CD8-positive, alpha-beta memory T cell (primary cell): Measurements from ENCODE around the gene TUBGCP5. TPM values are rescaled to one million over a fixed set of nuclear protein-coding genes. Genes with fewer than 3 reads are reported as not detected.
"Not testable (repeated sequence)": the region's sequence is repeated elsewhere in the genome, so short reads cannot be mapped to it uniquely, and the experiment has no call there.

ENCODE experiments used
- CTCF ChIA-PET: fragments of 350-600 bp; sonication (Branson Sonifier 250); formaldehyde crosslinking; loops from one replicate; lab custom pipeline; 2021; ENCODE audit warnings: antibody characterized with exemption; lab: Charles Lee
- POLR2A ChIA-PET: fragments of 350-600 bp; sonication (Branson Sonifier 250); formaldehyde crosslinking; loops from one replicate; lab custom pipeline; 2021; ENCODE audit warnings: antibody characterized with exemption; lab: Charles Lee
- DNase-seq, 5 donors: peaks; one replicate each; pipeline versions ENCODE4 v3.0.0 to v3.0.0-alpha.2; 2020 to 2022; ENCODE audit warnings: mixed read lengths in 1 of 5
- H3K27ac ChIP-seq: one replicate; pipeline ENCODE4 v1.7.0; 2013; ENCODE audit warnings: low read depth, mild to moderate bottlenecking, low read length, moderate library complexity
- H3K27me3 ChIP-seq: 2 replicates; pipeline ENCODE4 v1.7.0; 2013; ENCODE audit warnings: low read length, mild to moderate bottlenecking; ENCODE audit not compliant: insufficient read depth, poor library complexity, severe bottlenecking
- H3K36me3 ChIP-seq: 2 replicates; pipeline ENCODE4 v1.7.0; 2013; ENCODE audit warnings: mild to moderate bottlenecking, low read length, moderate library complexity; ENCODE audit not compliant: insufficient read depth
- H3K4me1 ChIP-seq: 2 replicates; pipeline ENCODE4 v1.7.0; 2013; ENCODE audit warnings: mild to moderate bottlenecking, low read length, moderate library complexity; ENCODE audit not compliant: insufficient read depth
- H3K4me3 ChIP-seq: 2 replicates; pipeline ENCODE4 v1.7.0; 2013; ENCODE audit warnings: mild to moderate bottlenecking, low read length
- H3K9me3 ChIP-seq: 2 replicates; pipeline ENCODE4 v1.7.0; 2013; ENCODE audit warnings: mild to moderate bottlenecking, low read length
- H3K27ac Mint-ChIP-seq, 8 donors: one replicate each; pipeline ENCODE4 v1.8.0; 2020 to 2021; ENCODE audit warnings: mixed read lengths in 8 of 8, mild to moderate bottlenecking in 6 of 8, inconsistent platforms in 3 of 8, moderate library complexity in 3 of 8
- H3K27me3 Mint-ChIP-seq, 2 donors: one replicate each; pipeline ENCODE4 v1.8.0; 2020 to 2021; ENCODE audit warnings: mixed read lengths in 2 of 2, mild to moderate bottlenecking in 1 of 2, moderate library complexity in 1 of 2
- H3K36me3 Mint-ChIP-seq, 3 donors: one replicate each; pipeline ENCODE4 v1.8.0; 2020 to 2021; ENCODE audit warnings: mixed read lengths in 3 of 3, inconsistent platforms in 1 of 3, mild to moderate bottlenecking in 1 of 3
- H3K4me1 Mint-ChIP-seq, 3 donors: one replicate each; pipeline ENCODE4 v1.8.0; 2020 to 2021; ENCODE audit warnings: mixed read lengths in 3 of 3, inconsistent platforms in 1 of 3, mild to moderate bottlenecking in 1 of 3
- H3K4me3 Mint-ChIP-seq, 7 donors: one replicate each; pipeline ENCODE4 v1.8.0; 2020 to 2021; ENCODE audit warnings: mixed read lengths in 7 of 7, mild to moderate bottlenecking in 6 of 7, moderate library complexity in 4 of 7, inconsistent platforms in 2 of 7
- H3K9me3 Mint-ChIP-seq, 5 donors: one replicate each; pipeline ENCODE4 v1.8.0; 2020 to 2022; ENCODE audit warnings: mixed read lengths in 5 of 5, mild to moderate bottlenecking in 3 of 5, moderate library complexity in 2 of 5, inconsistent platforms in 1 of 5
- polyA plus RNA-seq: library from polyadenylated mRNA; unstranded; fragments of 300-500 nt; fragmentation: Illumina TruSeq; gene quantifications from one replicate; pipeline ENCODE4 v1.2.3, GENCODE V29; 2021
- total RNA-seq, 2 experiments: library from RNA; stranded (reverse); gene quantifications; one replicate each; pipeline ENCODE4 v1.2.3, GENCODE V29; 2021

Gene TUBGCP5
- total and polyA plus RNA-seq, 3 experiments from 2014 or later = 4.4 to 20.0 (median 17.2) TPM

- peak overlapping the region; percentile 65 for H3K27ac ChIP-seq
- POLR2A ChIA-PET = interaction anchor here (0.9 to 1.1 kb wide), 2 partner anchors 200 to 251 kb away, joined by 3 to 4 read pairs; partner anchors contain the start of gene NIPA2
- DNase-seq = no peak
- H3K4me1 ChIP-seq = peaks cover 14% of the 10 kb centered on the region
- H3K9me3 ChIP-seq = no peaks in the 10 kb centered on the region
- no peaks in the 10 kb centered on the region for H3K27me3 ChIP-seq
- Mint-ChIP-seq H3K27me3 (peaks cover 0 to 2% of the 10 kb centered on the region in 2 donors), H3K4me1 (peaks cover 24 to 37% (median 35%) of the 10 kb centered on the region in 3 donors), H3K4me3 (peak overlapping the region; percentile 86 to 98 (median 94)), H3K9me3 (no peaks in the 10 kb centered on the region), H3K36me3 (peaks cover 3 to 26% (median 11%) of the 10 kb centered on the region in 3 donors), H3K27ac (peak overlapping the region; percentile 33 to 95 (median 82))
- CTCF ChIA-PET = interaction anchor here (0.6 to 1.8 kb wide), 3 partner anchors 8 to 195 kb away, joined by 3 to 9 read pairs (median 3); no protein-coding TSS in a partner anchor
- peak overlapping the region; percentile 68 for H3K4me3 ChIP-seq
- H3K36me3 ChIP-seq = no peaks in the 10 kb centered on the region
These were observed 635 bp downstream of the TUBGCP5 start for GRCh38 chr15:23038726-23039142.

GRCh38 chr15:23035964-23036566 lies 3.3 kb downstream of the TUBGCP5 start:
- Mint-ChIP-seq H3K36me3 (peaks cover 3 to 46% (median 15%) of the 10 kb centered on the region in 3 donors), H3K9me3 (no peaks in the 10 kb centered on the region), H3K27me3 (peaks cover 0 to 2% of the 10 kb centered on the region in 2 donors), H3K4me1 (peaks cover 24 to 37% (median 35%) of the 10 kb centered on the region in 3 donors), H3K27ac (no peak overlapping the region), H3K4me3 (peak overlapping the region in 1 of 7 donors; percentile 55)
- CTCF ChIA-PET = interaction anchor here (1.4 kb wide), 1 partner anchor 9 kb away, joined by 5 read pairs; no protein-coding TSS in a partner anchor
- POLR2A ChIA-PET = no interaction called here
- Histone ChIP-seq H3K27me3 (no peaks in the 10 kb centered on the region), H3K4me1 (peaks cover 14% of the 10 kb centered on the region), H3K4me3 (no peak overlapping the region), H3K9me3 (no peaks in the 10 kb centered on the region), H3K36me3 (no peaks in the 10 kb centered on the region), H3K27ac (no peak overlapping the region)
- peak in 4 of 5 donors; percentile 23 to 32 (median 26) for DNase-seq

- no peaks in the 10 kb centered on the region for H3K9me3 ChIP-seq
- DNase-seq = no peak
- no peak overlapping the region for H3K27ac ChIP-seq
- peak overlapping the region in 2 of 8 donors; percentile 42 to 51 for H3K27ac Mint-ChIP-seq
- H3K27me3 ChIP-seq = no peaks in the 10 kb centered on the region
- H3K4me1 Mint-ChIP-seq = peaks cover 17 to 37% (median 28%) of the 10 kb centered on the region in 3 donors
- CTCF ChIA-PET = no interaction called here
- POLR2A ChIA-PET = no interaction called here
- no peak overlapping the region for H3K4me3 ChIP-seq
- H3K4me3 Mint-ChIP-seq = peak overlapping the region in 1 of 7 donors; percentile 33
- H3K36me3 ChIP-seq = peaks cover 5% of the 10 kb centered on the region
- peaks cover 9% of the 10 kb centered on the region for H3K4me1 ChIP-seq
- no peaks in the 10 kb centered on the region for H3K9me3 Mint-ChIP-seq
- H3K27me3 Mint-ChIP-seq = peaks cover 0 to 2% of the 10 kb centered on the region in 2 donors
- peaks cover 3 to 60% (median 16%) of the 10 kb centered on the region in 3 donors for H3K36me3 Mint-ChIP-seq
These were observed 5.4 kb downstream of the TUBGCP5 start for GRCh38 chr15:23033979-23034378.

DNA sequence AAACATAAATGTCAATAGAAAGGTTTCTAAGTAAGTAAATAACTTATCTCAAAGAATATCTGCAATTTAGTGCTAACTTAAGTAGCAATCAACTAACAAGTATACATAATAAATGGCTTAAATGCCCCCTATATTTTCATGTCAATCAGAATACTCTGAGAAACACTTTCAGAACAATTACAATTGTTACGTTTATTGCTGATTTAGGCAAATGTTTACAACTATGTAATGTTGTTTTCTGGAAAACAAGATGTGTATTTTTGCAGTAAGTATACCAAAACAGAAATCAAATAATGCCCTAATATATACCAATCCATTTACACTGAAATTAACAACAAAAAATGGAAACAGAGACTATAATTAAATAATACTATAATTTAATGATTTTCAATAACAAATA lies 13.2 kb downstream of the TUBGCP5 start:
- DNase-seq = no peak
- Mint-ChIP-seq H3K4me1 (no peaks in the 10 kb centered on the region), H3K4me3 (no peak overlapping the region), H3K9me3 (no peaks in the 10 kb centered on the region), H3K27me3 (no peaks in the 10 kb centered on the region), H3K27ac (no peak overlapping the region), H3K36me3 (peaks cover 7 to 83% (median 35%) of the 10 kb centered on the region in 3 donors)
- CTCF ChIA-PET = no interaction called here
- Histone ChIP-seq H3K36me3 (peaks cover 41% of the 10 kb centered on the region), H3K4me3 (no peak overlapping the region), H3K9me3 (no peaks in the 10 kb centered on the region), H3K27ac (no peak overlapping the region), H3K4me1 (no peaks in the 10 kb centered on the region), H3K27me3 (no peaks in the 10 kb centered on the region)
- POLR2A ChIA-PET = no interaction called here

GRCh38 chr15:23022156-23022555 lies 17.2 kb downstream of the TUBGCP5 start:
- no peaks in the 10 kb centered on the region for H3K4me1 ChIP-seq
- ChIA-PET CTCF (no interaction called here), POLR2A (no interaction called here)
- no peaks in the 10 kb centered on the region for H3K27me3 ChIP-seq
- H3K36me3 ChIP-seq = peaks cover 40% of the 10 kb centered on the region
- H3K9me3 ChIP-seq = no peaks in the 10 kb centered on the region
- H3K4me3 Mint-ChIP-seq = no peak overlapping the region
- H3K27me3 Mint-ChIP-seq = no peaks in the 10 kb centered on the region
- H3K27ac ChIP-seq = no peak overlapping the region
- peaks cover 0 to under 1% (median 0%) of the 10 kb centered on the region in 3 donors for H3K4me1 Mint-ChIP-seq
- no peak overlapping the region for H3K4me3 ChIP-seq
- no peak for DNase-seq
- no peak overlapping the region for H3K27ac Mint-ChIP-seq
- H3K9me3 Mint-ChIP-seq = no peaks in the 10 kb centered on the region
- H3K36me3 Mint-ChIP-seq = peaks cover 7 to 80% (median 29%) of the 10 kb centered on the region in 3 donors

- no peak overlapping the region for H3K27ac ChIP-seq
- H3K9me3 ChIP-seq = no peaks in the 10 kb centered on the region
- Mint-ChIP-seq H3K4me1 (peaks cover 0 to 9% (median 5%) of the 10 kb centered on the region in 3 donors), H3K9me3 (no peaks in the 10 kb centered on the region), H3K27ac (no peak overlapping the region), H3K36me3 (peaks cover 6 to 80% (median 19%) of the 10 kb centered on the region in 3 donors), H3K4me3 (no peak overlapping the region), H3K27me3 (no peaks in the 10 kb centered on the region)
- ChIA-PET CTCF (no interaction called here), POLR2A (no interaction called here)
- H3K36me3 ChIP-seq = peaks cover 34% of the 10 kb centered on the region
- DNase-seq = no peak
- no peaks in the 10 kb centered on the region for H3K27me3 ChIP-seq
- H3K4me1 ChIP-seq = no peaks in the 10 kb centered on the region
- no peak overlapping the region for H3K4me3 ChIP-seq
These were observed 24.9 kb downstream of the TUBGCP5 start for GRCh38 chr15:23014394-23015000.

DNA sequence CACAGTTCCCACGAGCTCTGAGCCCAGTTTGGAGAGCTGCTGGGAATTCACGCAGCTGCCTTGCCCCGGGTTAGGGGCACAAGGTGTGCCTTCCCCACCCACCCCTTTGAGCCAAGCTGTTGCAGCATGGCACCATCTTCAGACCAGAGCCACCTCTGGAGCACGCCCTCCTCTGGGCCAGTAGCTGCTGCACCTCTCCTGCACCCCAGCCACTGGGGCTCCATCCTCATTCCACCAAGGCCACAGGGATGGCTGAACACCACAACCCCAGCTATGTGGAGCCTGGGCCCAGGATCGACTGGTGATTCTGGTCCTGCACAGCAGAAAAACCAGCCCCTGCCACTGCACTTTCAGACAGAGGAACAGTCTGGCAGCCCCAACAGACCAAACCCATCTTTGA lies 25.7 kb downstream of the TUBGCP5 start:
- Mint-ChIP-seq H3K27me3 (no peaks in the 10 kb centered on the region), H3K4me1 (peaks cover 0 to 9% (median 5%) of the 10 kb centered on the region in 3 donors), H3K9me3 (no peaks in the 10 kb centered on the region), H3K36me3 (peaks cover 6 to 80% (median 19%) of the 10 kb centered on the region in 3 donors), H3K27ac (no peak overlapping the region), H3K4me3 (no peak overlapping the region)
- Histone ChIP-seq H3K9me3 (no peaks in the 10 kb centered on the region), H3K36me3 (peaks cover 30% of the 10 kb centered on the region), H3K27me3 (no peaks in the 10 kb centered on the region), H3K4me3 (no peak overlapping the region), H3K27ac (no peak overlapping the region), H3K4me1 (no peaks in the 10 kb centered on the region)
- ChIA-PET CTCF (no interaction called here), POLR2A (no interaction called here)
- DNase-seq = no peak

DNA sequence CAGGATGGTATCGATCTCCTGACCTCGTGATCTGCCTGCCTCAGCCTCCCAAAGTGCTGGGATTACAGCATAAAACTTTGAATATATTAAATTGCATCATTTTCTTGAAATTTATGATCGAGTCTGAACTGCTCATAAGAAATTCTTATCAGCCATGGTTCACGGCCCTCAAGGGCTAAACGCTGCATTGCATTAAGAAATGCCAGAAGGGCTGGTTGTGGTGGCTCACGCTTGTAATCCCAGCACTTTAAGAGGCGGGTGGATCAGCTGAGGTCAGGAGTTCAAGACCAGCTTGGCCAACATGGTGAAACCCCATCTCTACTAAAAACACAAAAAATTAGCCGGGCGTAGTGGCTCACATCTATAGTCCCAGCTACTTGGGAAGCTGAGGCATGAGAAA lies 26.8 kb downstream of the TUBGCP5 start:
- H3K27me3 Mint-ChIP-seq, CTCF ChIA-PET, DNase-seq, H3K4me3 ChIP-seq, H3K27me3 ChIP-seq, H3K4me3 Mint-ChIP-seq, POLR2A ChIA-PET, H3K4me1 Mint-ChIP-seq, H3K4me1 ChIP-seq, H3K9me3 Mint-ChIP-seq, H3K9me3 ChIP-seq, H3K27ac ChIP-seq: not testable (repeated sequence)
- Mint-ChIP-seq H3K36me3 (peaks cover 6 to 79% (median 18%) of the 10 kb centered on the region in 3 donors), H3K27ac (peak overlapping the region in 1 of 8 donors; percentile 57)
- H3K36me3 ChIP-seq = peaks cover 26% of the 10 kb centered on the region
